ENCODE results near the gene GPR78.

- no peak for TF ChIP-seq CHD2 (IDR thresholded peaks at IDR 0.05; ENCODE audit: low read length, partially characterized antibody)
- TF ChIP-seq CTCF (IDR thresholded peaks at IDR 0.05): no peak
- TF ChIP-seq TAF1 (IDR thresholded peaks at IDR 0.05; ENCODE audit: borderline replicate concordance, low read depth, low read length): no peak
- TF ChIP-seq SIN3A (IDR thresholded peaks at IDR 0.05; ENCODE audit: borderline replicate concordance, low read depth, low read length): no peak
- no peak for TF ChIP-seq SMC3 (IDR thresholded peaks at IDR 0.05; ENCODE audit: low read depth, low read length)
These were observed 10.3 kb downstream of the GPR78 start for GRCh38 chr4:8590546-8590880.

Data from SK-N-SH (cell line).